CD4-positive, alpha-beta T cell treated with Interleukin-6 for 4 hours (primary cell): ENCODE results near the gene RNF14.
"Not testable (repeated sequence)": the region's sequence is repeated elsewhere in the genome, so short reads cannot be mapped to it uniquely, and the experiment has no call there.

ENCODE experiments used
- DNase-seq: peaks from one replicate; pipeline ENCODE4 v3.0.0-alpha.2; 2020; ENCODE audit warnings: mixed read lengths

RNF14 gene

DNA sequence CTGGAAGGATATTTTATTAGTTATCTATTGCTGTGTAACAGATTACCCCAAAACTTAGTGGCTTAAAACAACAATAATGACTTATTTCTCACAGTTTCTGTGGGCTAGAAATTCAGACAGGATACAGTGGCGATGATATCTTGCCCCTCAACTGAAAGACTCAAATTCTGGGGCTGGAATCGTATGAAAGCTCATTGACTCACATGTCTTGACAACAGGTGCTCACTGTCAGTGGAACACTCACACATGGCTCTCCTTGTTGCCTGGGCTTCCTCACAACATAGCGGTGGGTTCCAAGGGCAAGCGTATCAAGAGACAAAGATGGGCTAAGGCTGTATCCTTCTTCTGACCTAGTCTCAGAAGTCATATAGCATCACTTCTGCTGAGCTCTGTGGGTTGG lies 47.7 kb downstream of the RNF14 start:
- peak; percentile 47 for DNase-seq

- DNase-seq: no peak
Observed at GRCh38 chr5:142017832-142018427, 49.0 kb downstream of the RNF14 start.

GRCh38 chr5:142020122-142020659 lies 51.3 kb downstream of the RNF14 start:
- no peak for DNase-seq

DNA sequence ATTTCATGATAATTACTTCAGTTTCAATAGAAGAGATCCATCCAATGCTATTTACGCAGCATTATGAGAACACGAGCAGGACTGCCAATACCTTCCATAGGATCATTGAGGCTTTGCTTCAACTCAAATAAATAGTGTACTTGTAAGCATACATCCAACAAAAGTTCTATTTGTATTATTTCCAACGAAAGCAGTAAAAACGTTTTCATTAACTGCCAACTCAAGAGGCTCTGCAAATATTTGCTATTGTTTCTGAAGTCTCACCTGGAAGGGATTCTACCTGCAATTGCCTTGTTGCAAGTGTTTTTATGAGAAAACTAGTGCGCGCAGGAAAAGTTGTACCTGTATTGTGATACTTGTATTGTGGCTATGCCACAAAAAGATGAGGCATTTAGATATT lies 54.9 kb downstream of the RNF14 start:
- DNase-seq: no peak

GRCh38 chr5:142024771-142025304 lies 55.9 kb downstream of the RNF14 start:
- peak; percentile 89 for DNase-seq

- DNase-seq: no peak
Observed at GRCh38 chr5:142025637-142026036, 56.7 kb downstream of the RNF14 start.

GRCh38 chr5:142032150-142032549 lies 63.2 kb downstream of the RNF14 start:
- DNase-seq: no peak

DNA sequence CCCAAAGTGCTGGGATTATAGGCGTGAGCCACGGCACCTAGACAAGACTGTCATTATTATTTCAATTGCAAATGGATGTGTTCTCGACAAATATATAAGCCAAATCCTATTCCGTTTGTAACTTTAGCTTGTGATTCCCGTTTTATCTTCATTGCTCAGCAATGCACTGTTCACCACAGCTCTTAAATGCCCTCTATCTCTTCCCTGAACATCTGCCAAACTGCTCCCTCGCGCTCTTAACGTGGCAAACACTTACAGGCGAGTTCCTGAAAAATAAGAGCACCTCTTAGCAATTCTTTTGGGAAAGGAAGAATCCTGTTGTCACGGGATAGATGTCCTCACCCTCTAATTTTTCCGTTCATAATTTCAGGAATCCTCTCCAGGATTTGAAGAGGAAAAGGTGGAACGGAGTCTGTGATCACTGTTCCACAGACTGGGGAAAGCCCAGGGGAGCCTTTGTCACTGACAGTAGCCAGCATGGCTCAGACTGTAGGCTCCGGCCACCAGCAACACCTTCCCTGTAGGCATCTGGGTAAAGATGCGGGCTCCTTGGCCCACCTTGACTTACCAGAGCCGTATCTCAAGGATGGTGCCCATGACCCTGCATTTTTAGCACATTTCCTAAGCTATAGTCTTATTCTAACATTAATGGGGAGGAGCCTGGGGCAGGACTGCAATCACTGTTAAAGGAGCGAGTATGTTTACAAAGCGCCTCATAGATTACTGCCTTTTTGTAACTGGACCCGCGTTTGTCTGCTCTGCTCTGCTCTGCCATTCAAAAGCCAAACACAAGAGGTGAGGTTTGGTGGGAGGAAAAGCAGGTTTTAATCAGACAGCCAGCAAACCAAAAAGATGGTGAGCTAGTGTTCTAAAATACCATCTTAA lies 64.1 kb downstream of the RNF14 start:
- DNase-seq: no peak

GRCh38 chr5:142033632-142034567 lies 65.0 kb downstream of the RNF14 start:
- peak; percentile 15 for DNase-seq

- DNase-seq: peak; percentile 46
Observed at GRCh38 chr5:142034994-142035393, 66.1 kb downstream of the RNF14 start.

DNA sequence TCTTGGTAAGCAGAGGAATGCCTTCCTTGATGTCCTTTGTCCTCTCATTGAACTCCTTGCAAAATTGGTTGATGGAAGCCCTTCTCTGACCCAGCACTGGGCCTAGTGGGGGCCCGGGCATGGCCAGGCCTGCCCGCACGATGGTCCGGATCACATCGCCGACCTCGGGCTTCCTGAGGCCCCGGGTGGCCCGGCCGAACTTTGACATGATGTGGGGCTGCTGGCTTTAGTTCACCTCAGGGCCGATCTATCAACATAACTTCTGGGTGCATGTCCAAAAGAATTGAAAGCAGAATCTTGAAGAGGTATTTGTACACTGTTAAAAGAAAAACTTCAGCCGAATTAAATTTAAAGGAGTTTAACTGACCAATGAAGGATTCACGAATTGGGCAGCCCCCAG lies 68.0 kb downstream of the RNF14 start:
- DNase-seq: no peak

DNA sequence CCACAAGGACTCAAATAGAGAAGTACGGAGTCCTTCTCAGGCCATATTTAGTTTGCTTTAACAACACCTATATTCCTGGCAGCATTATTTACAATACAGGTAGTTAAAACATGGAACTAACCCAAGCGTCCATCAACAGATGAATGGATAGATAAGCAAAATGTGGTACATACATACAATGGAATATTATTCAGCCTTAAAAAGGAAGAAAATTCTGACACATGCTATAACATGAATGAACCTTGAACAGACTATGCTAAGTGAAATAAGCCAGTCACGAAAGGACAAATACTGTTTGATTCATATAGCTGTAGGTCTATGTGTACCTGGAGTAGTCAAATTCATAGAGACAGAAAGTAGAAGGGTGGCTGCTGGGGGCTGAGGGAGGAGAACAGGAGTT lies 68.7 kb downstream of the RNF14 start:
- DNase-seq: not testable (repeated sequence)

GRCh38 chr5:142038735-142039134 lies 69.8 kb downstream of the RNF14 start:
- no peak for DNase-seq
